HTR-8/SVneo (cell line): Measurements from ENCODE around the gene RGS14.
"Not testable (repeated sequence)": the region's sequence is repeated elsewhere in the genome, so short reads cannot be mapped to it uniquely, and the experiment has no call there.

Experiments used
- DNase-seq: peaks from one replicate; pipeline ENCODE4 v3.0.0; 2011; ENCODE audit warnings: low spot score, mixed read lengths; ENCODE audit not compliant: insufficient read length
- FAIRE-seq: peaks from 2 replicates; lab custom pipeline; 2011; peaks lifted over from hg19 to GRCh38; lab: Jason Lieb, UNC

RGS14 gene

GRCh38 chr5:177327539-177328522 lies 29.9 kb upstream of the RGS14 start:
- DNase-seq (no peak), FAIRE-seq (no peak)

- FAIRE-seq (no peak), DNase-seq (no peak)
Observed at GRCh38 chr5:177328545-177329231, 29.0 kb upstream of the RGS14 start.

DNA sequence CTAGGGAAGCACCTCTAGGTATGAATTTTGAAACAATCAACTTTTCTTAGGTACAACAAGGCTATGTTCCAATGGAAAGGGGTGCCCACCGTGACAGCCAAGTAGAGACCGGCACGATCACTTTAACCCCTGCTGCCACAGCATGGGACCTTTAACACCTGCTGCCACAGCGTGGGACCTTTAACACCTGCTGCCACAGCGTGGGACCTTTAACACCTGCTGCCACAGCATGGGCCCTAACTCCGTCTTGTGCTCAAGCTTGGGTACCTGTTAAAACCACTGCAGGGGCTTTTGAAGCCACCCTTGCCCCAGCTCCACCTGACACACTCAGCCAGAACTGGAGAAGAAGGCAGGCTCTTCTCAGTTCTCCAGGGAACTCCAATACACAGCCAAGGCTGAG lies 27.8 kb upstream of the RGS14 start:
- DNase-seq (no peak), FAIRE-seq (no peak)

GRCh38 chr5:177330991-177331842 lies 26.5 kb upstream of the RGS14 start:
- no peak for FAIRE-seq

GRCh38 chr5:177332031-177332895 lies 25.5 kb upstream of the RGS14 start:
- no peak for FAIRE-seq
- no peak for DNase-seq

More at GRCh38 chr5:177330991-177331842, 26.5 kb upstream of the RGS14 start:
- no peak for DNase-seq

DNA sequence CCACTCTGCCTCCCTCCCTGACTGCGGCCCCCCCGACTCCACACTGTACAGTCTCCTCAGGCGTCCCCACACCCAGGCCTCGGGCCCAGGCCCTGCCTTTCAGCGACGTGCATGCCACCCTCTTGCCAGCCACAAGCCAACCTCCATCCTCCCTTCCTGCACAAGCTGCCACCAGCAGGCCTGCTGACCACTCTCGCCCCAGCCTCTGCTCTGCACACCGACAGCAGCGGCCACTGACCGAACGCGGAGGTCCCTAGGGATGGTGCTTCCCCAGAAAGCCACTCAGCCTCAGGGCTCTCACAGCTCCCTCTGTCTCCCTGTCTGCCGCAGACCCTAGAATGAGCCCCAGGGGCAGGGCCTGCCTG lies 24.8 kb upstream of the RGS14 start:
- FAIRE-seq (no peak), DNase-seq (no peak)

- DNase-seq = no peak
- FAIRE-seq = no peak
Observed at GRCh38 chr5:177333420-177334154, 24.1 kb upstream of the RGS14 start.

DNA sequence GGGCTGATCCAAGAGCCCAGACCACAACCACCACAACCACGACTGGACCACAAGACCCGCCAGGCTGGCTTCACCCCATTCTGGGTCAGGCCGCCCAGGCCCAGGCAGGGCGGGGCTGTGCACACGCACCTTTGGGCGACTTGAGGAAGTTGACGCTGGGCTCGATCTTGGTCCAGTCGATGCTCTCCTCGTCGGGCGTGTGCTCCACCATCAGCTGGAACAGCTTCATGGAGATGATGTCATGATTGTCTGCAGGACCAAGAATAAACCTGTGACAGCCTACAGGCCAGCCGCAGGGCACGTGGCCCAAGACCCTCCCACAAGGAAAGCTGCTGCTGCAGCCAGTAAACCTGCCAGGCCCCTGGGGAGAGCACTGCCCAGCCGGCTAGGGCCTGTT lies 23.6 kb upstream of the RGS14 start:
- no peak for FAIRE-seq
- no peak for DNase-seq

DNA sequence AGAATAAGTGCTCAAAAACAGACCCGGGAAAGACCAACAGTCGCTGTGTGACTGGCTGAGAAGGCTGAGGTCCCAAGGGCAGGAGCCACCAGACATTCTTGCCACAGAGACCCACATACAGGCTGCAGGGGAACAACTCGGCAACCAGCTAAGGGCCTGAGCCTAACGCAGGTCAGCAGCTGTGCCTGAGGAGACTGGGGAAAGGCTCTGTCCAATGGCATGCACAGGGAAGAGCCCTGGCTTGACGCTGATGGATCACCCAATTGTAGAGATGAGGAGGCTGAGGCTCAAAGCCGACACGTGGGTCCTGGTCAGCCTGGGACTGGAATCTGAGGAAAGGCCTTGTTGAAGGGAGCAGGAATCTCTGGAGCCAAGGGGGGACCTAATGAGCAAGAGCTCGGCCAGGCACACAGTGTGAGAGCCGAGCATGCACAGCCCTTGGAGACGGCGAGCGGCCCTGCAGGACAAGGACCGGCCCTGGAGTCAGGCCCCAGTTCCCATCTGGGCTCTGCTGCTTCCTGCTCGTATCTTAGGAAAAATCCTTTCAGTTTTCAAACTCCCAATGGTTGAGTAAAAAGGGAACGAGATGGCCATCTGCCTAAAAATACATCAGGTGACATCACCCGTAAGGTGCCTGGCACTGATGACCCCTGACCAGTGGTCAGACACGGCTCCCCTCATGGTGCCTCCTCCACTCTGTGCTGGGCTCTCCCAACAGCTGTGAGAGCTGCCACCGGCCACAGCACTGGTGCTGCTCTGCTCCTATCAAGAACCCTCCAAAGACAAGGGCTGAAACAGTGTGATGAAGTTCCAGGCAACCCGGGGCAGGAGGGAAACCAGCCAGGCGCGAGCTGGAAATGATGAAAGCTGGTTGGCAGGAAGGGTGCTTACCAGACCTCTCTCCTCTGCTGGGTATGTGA lies 22.7 kb upstream of the RGS14 start:
- FAIRE-seq (no peak), DNase-seq (no peak)

DNA sequence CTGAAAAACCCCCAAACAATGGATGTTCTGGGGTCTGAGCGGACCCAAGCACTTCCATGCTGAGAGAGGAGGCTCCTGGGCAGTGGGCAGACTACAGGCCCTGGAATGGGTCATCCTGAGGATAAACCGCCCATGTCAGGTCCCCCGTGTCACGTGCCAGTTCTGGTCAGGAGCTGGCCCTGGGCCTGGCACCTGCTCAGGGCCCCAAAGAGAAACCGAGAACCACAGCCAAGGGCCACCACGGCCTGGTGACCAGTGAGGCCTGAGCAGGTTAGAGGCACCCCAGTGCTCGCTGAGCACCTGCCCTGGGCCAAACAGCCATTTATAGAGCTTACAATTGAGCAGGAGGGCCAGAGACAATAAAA lies 22.0 kb upstream of the RGS14 start:
- no peak for FAIRE-seq
- DNase-seq = no peak

GRCh38 chr5:177336112-177336511 lies 21.6 kb upstream of the RGS14 start:
- FAIRE-seq (no peak), DNase-seq (no peak)

DNA sequence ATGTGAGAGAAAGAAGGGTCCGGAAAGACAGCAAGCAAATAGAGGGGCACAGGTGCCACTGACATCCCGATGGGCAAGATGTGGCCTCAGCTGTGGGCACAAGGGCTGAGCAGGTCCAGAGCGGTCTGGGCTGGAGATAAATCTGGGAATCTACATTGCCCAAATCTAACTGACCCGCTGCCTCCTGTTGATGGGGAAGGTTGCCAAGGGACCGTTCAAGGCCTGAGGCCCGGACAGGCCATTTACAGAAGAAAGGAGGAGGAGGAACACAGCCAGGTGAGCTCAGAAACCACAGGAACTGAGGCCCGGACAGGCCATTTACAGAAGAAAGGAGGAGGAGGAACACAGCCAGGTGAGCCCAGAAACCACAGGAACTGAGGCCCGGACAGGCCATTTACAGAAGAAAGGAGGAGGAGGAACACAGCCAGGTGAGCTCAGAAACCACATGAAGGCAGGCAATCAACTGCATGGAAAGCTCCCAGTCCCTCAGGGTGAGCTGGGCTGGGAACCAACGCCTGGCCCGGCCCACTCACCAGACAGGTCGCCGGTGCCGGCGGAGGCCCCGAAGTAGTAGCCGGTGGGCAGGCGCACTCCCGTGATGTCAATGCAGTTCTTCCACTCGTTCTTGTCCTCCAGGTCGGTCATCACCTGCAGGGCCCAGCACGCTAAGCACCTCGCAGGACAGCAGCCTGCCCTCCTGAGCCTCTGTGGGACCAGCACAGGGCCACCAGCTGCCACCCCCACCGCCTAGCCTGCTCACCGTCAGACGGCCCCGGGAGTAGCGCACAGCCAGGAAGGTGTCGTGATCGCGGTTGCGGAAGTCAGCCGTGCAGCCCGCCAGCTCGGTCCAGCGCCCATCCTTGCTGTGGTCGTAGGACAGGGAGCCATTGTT lies 20.9 kb upstream of the RGS14 start:
- DNase-seq (no peak), FAIRE-seq (no peak)

- no peak for DNase-seq
- FAIRE-seq = no peak
Observed at GRCh38 chr5:177338251-177339106, 19.2 kb upstream of the RGS14 start.

DNA sequence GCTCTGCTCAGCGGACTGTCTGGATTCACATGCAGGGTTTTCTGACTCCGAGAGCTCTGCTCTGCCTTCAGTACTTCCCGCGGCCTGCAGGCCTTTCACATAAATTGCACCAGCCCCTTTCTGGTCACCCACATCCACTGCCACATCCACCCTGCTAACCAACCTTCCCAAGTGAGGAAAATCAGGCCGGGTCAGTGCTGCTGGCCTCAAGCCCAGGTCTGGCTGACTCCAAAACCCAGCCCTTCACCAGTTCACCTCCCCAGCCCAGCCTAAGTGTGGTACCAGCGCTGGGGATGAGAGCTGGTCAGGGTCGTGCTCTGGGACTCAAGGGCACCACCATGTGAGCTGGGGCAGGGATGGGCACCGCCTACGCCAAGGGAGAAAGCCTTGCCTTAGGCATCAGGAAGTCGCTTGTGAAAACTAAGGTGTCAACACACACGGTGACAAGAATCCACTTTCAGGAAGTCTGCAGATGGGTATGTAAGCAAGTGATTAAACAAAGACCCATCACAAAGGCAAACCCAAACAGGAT lies 18.6 kb upstream of the RGS14 start:
- FAIRE-seq (no peak), DNase-seq (no peak)

GRCh38 chr5:177343000-177343399 lies 14.7 kb upstream of the RGS14 start:
- not testable (repeated sequence) for FAIRE-seq, DNase-seq

- FAIRE-seq = no peak
- DNase-seq = no peak
Observed at GRCh38 chr5:177343777-177344176, 13.9 kb upstream of the RGS14 start.
